A673 (cell line): ENCODE measurements around the gene HLA-DRB5. TPM values are rescaled to one million over a fixed set of nuclear protein-coding genes. Genes with fewer than 3 reads are reported as not detected.

Source experiments
- BruUV-seq: library from RNA; stranded (reverse); fragments of 400-500 nt; replicated peaks from 2 replicates; lab custom pipeline; 2021; lab: Mats Ljungman, UMichigan
- CTCF ChIA-PET: fragments of 300-600 bp; sonication (Branson Sonifier 250); formaldehyde crosslinking; loops from one replicate; lab custom pipeline; 2022; ENCODE audit warnings: antibody characterized with exemption; lab: Charles Lee
- POLR2A ChIA-PET: fragments of 300-600 bp; sonication (Branson Sonifier 250); formaldehyde crosslinking; loops from one replicate; lab custom pipeline; 2022; ENCODE audit warnings: antibody characterized with exemption; ENCODE audit not compliant: low non-redundant PET; lab: Charles Lee
- DNase-seq: peaks from one replicate; pipeline ENCODE4 v3.0.0-alpha.2; 2015; ENCODE audit warnings: low spot score
- H3K27ac ChIP-seq: fragments of 200-600 bp; sonication (generic); 2 replicates; pipeline ENCODE4 v1.5.1; 2016; ENCODE audit warnings: mixed run types, low read depth, mild to moderate bottlenecking, mixed read lengths, antibody characterized with exemption, low read length; ENCODE audit not compliant: poor library complexity, severe bottlenecking
- H3K27me3 ChIP-seq: fragments of 200-600 bp; sonication (generic); replicated peaks from 2 replicates; pipeline ENCODE4 v1.6.1; 2017; ENCODE audit warnings: mixed run types, low read depth, mild to moderate bottlenecking, mixed read lengths, antibody characterized with exemption, low read length; ENCODE audit not compliant: insufficient read depth, poor library complexity
- H3K36me3 ChIP-seq: fragments of 200-600 bp; sonication (generic); 2 replicates; pipeline ENCODE4 v1.6.1; 2016; ENCODE audit warnings: mixed run types, mild to moderate bottlenecking, mixed read lengths, antibody characterized with exemption, low read length; ENCODE audit not compliant: insufficient read depth, poor library complexity, severe bottlenecking
- H3K4me1 ChIP-seq: fragments of 200-600 bp; sonication (generic); 2 replicates; pipeline ENCODE4 v1.6.1; 2017; ENCODE audit warnings: mixed run types, mild to moderate bottlenecking, mixed read lengths, antibody characterized with exemption, low read length; ENCODE audit not compliant: insufficient read depth, poor library complexity, severe bottlenecking
- H3K4me3 ChIP-seq: fragments of 200-600 bp; sonication (generic); 2 replicates; pipeline ENCODE4 v1.5.1; 2016; ENCODE audit warnings: low read depth, mixed run types, mild to moderate bottlenecking, mixed read lengths, low read length; ENCODE audit not compliant: poor library complexity, severe bottlenecking
- H3K9me3 ChIP-seq: fragments of 200-600 bp; sonication (generic); 2 replicates; pipeline ENCODE4 v1.6.1; 2016; ENCODE audit warnings: mixed run types, low read depth, mild to moderate bottlenecking, mixed read lengths, antibody characterized with exemption, low read length; ENCODE audit not compliant: poor library complexity, severe bottlenecking
- CTCF ChIP-seq: fragments of 300-800, 200-600 bp; sonication (generic); conservative IDR thresholded peaks from 2 replicates; pipeline ENCODE4 v1.5.1; 2017; ENCODE audit warnings: low read depth, mild to moderate bottlenecking, antibody characterized with exemption, low read length, moderate library complexity, mixed read lengths
- EZH2 ChIP-seq: fragments of 200-600 bp; sonication (generic); IDR thresholded peaks from 2 replicates; pipeline ENCODE4 v1.6.1; 2017; ENCODE audit warnings: borderline replicate concordance, low read depth, mild to moderate bottlenecking, mixed read lengths, antibody characterized with exemption, low read length; ENCODE audit not compliant: poor library complexity, severe bottlenecking
- intact Hi-C: fragments of 100-400 bp; cut with micrococcal nuclease; formaldehyde crosslinking; loops from one replicate; pipeline ENCODE4 v1.10.0; 2022; ENCODE audit not compliant: unreplicated experiment
- total RNA-seq: library from RNA; stranded (reverse); gene quantifications from 2 replicates; pipeline ENCODE4 v1.2.3, GENCODE V29; 2021

Gene HLA-DRB5
- total RNA-seq, 1 experiment from 2014 or later: not detected

- ChIA-PET POLR2A (no interaction called here), CTCF (no interaction called here)
- H3K36me3 ChIP-seq: no peaks in the 10 kb centered on the region
- H3K4me1 ChIP-seq: no peaks in the 10 kb centered on the region
- no peak for DNase-seq
- peaks cover 25% of the 10 kb centered on the region for H3K27me3 ChIP-seq
- no peaks in the 10 kb centered on the region for H3K9me3 ChIP-seq
- TF ChIP-seq CTCF: no peak
- TF ChIP-seq EZH2: no peak
- H3K4me3 ChIP-seq: no peak overlapping the region
- intact Hi-C loops: no loop called here
- no TSS peak for BruUV-seq
- no peak overlapping the region for H3K27ac ChIP-seq
Observed at GRCh38 chr6:32517654-32518445, 12.2 kb downstream of the HLA-DRB5 start.

- no peaks in the 10 kb centered on the region for H3K4me1 ChIP-seq
- DNase-seq: no peak
- TF ChIP-seq CTCF (no peak), EZH2 (no peak)
- no peak overlapping the region for H3K27ac ChIP-seq
- ChIA-PET POLR2A (no interaction called here), CTCF (no interaction called here)
- H3K9me3 ChIP-seq: no peaks in the 10 kb centered on the region
- H3K36me3 ChIP-seq: no peaks in the 10 kb centered on the region
- H3K27me3 ChIP-seq: peaks cover 10% of the 10 kb centered on the region
- intact Hi-C loops: no loop called here
- no peak overlapping the region for H3K4me3 ChIP-seq
- no TSS peak for BruUV-seq
Observed at GRCh38 chr6:32501016-32501415, 29.1 kb downstream of the HLA-DRB5 start.

- ChIA-PET POLR2A (no interaction called here), CTCF (no interaction called here)
- Histone ChIP-seq H3K4me3 (no peak overlapping the region), H3K4me1 (no peaks in the 10 kb centered on the region), H3K9me3 (no peaks in the 10 kb centered on the region), H3K27me3 (peaks cover 10% of the 10 kb centered on the region), H3K27ac (no peak overlapping the region), H3K36me3 (no peaks in the 10 kb centered on the region)
- no TSS peak for BruUV-seq
- DNase-seq: no peak
- TF ChIP-seq EZH2 (no peak), CTCF (no peak)
- intact Hi-C loops: no loop called here
Observed at GRCh38 chr6:32492351-32492750, 37.7 kb downstream of the HLA-DRB5 start.
